ENCODE measurements around the gene STAC2.

STAC2 gene

GRCh38 chr17:39209317-39210092 lies 16.2 kb downstream of the STAC2 start:
- DNase-seq = peak; percentile 79

DNA sequence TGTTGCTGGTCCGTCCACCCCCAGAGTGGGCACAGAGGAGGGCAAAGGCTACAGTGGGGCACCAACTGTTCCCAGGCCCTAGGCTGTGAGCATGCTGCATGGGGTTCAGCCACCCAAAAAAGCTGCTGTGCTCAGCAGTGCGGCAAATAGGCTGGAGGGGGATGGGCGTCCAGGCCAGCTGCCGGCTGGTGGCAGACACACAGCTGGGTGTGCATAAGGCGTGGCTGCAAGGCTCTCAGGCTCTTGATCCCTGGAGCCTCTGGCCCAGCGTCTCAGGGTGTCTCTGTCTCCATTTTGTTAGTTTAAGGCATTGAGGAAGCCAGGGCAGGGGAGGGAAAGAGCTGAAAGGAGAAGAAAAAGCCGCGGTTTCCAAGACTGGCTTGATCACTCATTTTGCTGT lies 16.9 kb downstream of the STAC2 start:
- DNase-seq = no peak

- DNase-seq = no peak
These were observed 17.6 kb downstream of the STAC2 start for GRCh38 chr17:39208136-39208535.

DNA sequence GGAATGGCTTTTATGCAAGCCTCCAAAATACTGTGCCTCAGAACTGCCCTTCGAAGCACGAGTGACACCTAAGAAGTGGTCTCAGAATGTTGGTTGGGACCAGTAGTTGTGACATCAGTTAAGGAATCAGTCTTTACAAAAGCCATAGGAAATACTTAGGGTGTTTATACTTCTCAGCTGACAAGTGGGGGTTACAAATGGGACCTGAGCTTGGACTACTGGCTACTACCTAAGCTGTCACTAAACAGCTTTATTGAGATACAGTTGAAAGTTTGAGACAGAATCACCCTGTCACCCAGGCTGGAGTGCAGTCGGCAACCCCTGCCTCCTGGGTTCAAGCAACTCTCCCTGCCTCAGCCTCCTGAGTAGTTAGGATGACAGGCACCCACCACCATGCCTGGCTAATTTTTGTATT lies 20.6 kb downstream of the STAC2 start:
- no peak for DNase-seq

- no peak for DNase-seq
These were observed 21.5 kb downstream of the STAC2 start for GRCh38 chr17:39204245-39204644.

GRCh38 chr17:39200957-39201510 lies 24.7 kb downstream of the STAC2 start:
- DNase-seq = no peak

DNA sequence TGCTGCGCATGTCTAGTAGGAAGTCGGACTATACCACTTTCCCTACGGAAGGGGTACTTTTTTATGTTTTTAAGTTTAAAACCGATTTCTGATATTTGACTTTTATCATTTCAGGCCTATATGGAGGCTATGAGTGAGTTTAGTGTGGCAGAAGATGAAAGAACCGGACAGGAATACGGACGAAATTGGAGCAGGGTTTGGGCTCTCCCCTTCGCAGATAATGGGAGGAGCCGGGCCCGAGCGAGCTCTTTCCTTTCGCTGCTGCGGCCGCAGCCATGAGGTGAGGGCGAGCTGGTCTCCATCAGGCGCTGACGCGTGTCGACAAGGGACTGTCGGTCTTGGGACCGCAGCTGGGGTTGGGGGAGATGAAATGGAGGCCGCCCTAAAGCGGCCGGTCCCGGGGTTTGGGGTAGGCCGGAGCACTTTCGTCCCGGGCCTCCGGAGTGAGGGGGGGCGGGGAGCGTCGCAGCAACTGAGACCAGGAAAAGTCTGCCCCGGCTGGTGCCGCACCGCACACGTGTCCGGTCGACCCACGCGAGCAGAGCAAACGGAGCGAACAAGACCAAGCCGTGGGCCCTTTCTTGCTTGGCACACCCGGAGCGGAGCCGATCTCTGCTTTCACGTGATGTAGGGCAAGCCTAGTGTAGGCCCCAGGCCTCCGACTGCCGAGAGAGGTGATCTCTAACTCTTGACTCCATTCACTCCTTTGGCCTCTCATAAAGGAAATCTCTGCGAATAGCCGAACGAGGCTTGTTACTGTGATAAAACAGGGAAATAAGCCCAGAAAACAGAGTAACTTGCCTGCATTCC lies 25.5 kb downstream of the STAC2 start, which contains the start of gene RPL19:
Gene RPL19 (plus strand): TSS at position 214 of the 810 bp plus-strand sequence. CDS start 62 bp downstream, at position 276.
- DNase-seq = peak; percentile 85

GRCh38 chr17:39199820-39200069 lies 26.0 kb downstream of the STAC2 start:
- DNase-seq = peak; percentile 93

DNA sequence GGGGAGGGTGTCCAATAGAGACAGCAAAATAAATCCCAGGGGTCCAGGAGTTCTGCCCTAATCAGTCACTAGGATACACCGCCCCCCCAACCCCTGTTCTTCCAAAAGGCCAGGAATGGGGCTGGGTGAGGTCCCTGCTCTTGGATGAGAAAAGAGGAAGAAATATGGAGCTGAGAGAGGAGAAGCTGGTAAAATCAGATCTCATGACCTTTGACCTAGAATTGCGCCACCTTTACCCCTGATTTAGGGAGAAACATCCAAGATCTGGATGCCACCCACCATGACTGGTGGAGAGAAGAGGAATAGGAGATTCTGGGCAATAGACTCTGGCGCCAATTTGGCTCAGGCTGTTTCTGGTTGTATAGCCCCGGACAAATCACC lies 27.6 kb downstream of the STAC2 start:
- DNase-seq = no peak

DNA sequence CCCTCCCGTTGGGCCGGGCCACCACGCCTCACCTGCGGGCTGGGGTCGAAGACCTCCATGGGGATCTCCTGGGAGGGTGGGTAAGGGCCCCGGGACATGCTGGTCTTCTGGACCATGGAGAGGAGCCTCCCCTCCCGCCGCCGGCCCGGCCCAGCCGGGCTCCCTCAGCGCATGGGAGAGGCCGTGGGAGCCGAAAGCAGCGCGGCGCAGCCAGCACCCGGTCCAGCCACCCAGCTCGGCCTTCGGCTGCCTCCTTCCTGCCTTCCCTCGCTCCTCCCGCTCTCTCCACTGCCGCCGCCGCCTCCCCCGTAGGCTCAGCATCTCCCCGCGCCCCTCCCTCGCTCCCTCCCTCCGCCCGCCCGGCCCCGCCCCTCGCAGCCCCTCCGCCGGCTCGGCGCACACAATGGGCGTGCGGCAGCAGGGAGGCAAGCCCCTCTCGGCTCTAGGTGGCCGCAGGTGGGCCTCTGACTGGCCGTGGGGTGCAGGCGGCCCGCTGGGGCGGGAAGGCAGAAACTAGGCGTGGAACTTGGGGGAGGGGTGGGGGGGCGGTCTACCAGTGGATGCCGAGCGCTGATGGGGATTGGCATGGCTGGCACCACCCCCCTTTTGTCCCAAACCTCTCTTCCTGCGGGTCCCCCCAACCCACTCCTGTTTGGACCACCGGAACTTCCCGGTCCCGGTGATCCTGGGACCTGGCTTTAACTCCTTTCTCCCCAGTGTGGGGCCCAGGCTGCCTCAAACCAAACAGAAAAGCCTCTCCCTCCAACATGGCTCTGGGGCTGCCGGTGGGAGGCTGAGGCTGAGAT lies 28.2 kb downstream of the STAC2 start, which contains the start of gene CACNB1:
Gene CACNB1 (minus strand): TSS at position 290 of the 806 bp plus-strand sequence. CDS start 174 bp downstream, at position 116.
- peak; percentile 86 for DNase-seq

GRCh38 chr17:39196808-39197291 lies 28.9 kb downstream of the STAC2 start:
- DNase-seq = peak; percentile 41

DNA sequence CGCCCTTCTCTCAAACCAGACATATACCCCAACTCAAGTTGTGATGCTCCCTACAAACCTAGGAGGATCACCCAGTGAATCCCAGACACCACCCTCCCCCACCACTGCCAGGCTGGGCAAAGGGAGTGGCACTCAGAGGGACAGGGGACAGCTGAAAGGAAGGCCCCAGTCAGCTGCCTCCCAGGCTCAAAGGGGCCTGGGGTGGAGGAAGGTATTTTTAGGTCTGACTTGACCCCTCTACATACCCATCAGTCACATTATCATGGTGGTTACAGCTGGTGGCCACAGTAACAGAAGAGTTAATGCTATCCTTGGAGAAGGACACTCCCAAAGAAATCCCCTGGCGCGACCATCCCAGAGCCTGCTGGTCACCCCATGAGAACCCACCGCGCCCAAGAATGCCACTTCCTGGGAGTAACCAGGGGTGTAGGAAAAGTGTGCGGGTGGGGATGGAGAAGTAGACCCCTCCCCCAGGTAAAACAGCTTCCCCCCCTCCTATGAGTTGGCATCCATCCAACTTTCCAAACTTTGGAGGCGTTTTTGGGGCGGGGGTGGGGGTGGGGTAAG lies 29.4 kb downstream of the STAC2 start:
- no peak for DNase-seq

DNA sequence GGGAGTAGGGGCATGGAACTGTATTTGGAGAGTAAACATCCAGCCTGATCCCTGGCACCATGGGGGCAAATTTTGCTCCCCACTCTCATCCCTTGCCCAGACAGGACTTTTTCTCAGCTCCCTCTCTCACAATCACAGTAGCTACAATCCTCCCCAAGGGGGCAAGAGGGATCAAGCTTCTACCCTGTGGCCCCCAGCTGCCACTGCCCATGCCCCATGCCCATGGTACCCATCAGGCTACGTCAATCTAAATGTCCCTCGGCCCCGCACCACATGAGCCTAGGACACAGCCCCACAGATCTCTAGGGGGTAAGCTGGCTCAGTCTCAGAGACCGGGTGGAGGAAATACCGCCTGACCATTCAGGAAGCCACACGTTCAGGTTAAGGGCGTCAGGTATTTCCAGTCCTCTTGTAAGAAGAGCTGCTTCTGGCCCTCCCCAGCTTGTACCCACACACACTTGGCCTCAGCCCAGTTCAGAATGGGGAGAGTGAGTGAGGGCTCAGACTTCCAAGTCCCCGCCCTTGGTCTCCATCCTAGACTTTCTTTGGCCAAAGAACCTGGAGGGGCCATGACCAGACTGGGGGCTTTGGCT lies 30.1 kb downstream of the STAC2 start:
- DNase-seq = no peak

GRCh38 chr17:39194985-39195524 lies 30.7 kb downstream of the STAC2 start:
- DNase-seq = no peak

- no peak for DNase-seq
These were observed 31.4 kb downstream of the STAC2 start for GRCh38 chr17:39194089-39194984.

- no peak for DNase-seq
These were observed 32.4 kb downstream of the STAC2 start for GRCh38 chr17:39193346-39193745.

DNA sequence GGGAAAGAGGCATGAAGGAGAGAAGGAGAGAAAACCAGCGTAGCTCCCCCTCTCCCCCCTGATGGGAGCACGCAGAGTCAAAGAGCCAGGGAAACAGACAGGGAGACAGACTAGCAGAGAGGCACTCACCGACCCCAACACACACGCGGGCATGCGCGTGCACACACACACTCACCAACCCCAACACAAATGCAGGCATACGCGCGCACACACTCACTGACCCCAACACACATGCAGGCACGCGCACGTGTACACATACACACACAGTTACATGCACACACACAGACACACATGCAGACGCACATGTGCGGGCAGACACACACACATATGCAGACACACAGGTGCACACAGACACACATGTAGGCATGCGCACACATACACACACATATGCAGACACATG lies 32.8 kb downstream of the STAC2 start:
- no peak for DNase-seq

GRCh38 chr17:39191750-39192510 lies 33.8 kb downstream of the STAC2 start:
- no peak for DNase-seq

- no peak for DNase-seq
These were observed 38.5 kb downstream of the STAC2 start for GRCh38 chr17:39187152-39187830.
